Suprapubic skin (tissue), 4 donors: ENCODE data around the gene CCDC27.

Experiments
- POLR2A ChIP-seq, 2 donors: fragments of 450-650 bp; IDR thresholded peaks; one replicate each; pipeline ENCODE4 v1.6.1; 2017; ENCODE audit warnings: antibody characterized with exemption in 2 of 2, mild to moderate bottlenecking in 2 of 2, moderate library complexity in 2 of 2
- POLR2AphosphoS5 ChIP-seq, 3 donors: sonication (generic); formaldehyde crosslinking; IDR thresholded peaks; one replicate each; pipeline ENCODE4 v1.6.1; 2017; ENCODE audit warnings: antibody characterized with exemption in 3 of 3
- TF ChIP-seq, protein P1 (sequence below), 2 donors: fragments of 200-600 bp in 1 of 2; fragments of 450-650 bp in 1 of 2; sonication (generic) in 1 of 2; IDR thresholded peaks; one replicate each; pipeline ENCODE4 v1.5.1; 2016 to 2019; ENCODE audit warnings: antibody characterized with exemption in 2 of 2, mild to moderate bottlenecking in 1 of 2, moderate library complexity in 1 of 2

DNA sequence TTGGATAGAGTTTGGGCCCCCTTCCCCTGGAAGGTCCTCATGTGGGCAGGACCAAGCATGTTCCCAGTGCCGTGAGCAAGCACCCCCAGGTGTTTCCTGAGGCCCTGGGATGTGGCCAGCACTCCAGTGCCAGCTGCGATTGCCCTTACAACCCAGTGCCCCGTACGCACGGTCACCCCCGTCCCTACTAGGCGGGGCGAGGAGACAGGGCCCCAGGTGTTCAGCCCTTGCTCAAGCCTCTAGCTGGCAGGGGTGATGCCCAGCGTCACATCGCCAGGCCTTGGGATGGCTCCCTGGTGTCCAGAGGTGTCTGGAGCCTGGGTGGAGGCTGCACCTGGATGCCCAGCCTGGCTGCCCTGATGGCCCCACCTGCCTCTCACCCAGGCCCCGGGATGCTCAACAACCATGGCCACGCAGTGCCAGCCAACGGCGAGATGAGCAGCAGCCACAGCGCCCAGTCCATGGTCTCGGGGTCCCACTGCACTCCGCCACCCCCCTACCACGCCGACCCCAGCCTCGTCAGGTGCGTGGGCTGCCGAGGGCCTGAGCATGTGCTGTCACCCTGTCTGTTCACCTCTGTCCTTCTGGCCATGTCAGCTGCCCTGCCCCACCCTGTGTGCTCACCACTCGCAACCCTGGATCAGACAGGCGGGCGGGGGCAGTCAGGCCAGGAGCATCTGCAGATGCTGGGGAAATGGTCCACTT lies 21.6 kb upstream of the CCDC27 start:
- TF ChIP-seq, protein P1, sequence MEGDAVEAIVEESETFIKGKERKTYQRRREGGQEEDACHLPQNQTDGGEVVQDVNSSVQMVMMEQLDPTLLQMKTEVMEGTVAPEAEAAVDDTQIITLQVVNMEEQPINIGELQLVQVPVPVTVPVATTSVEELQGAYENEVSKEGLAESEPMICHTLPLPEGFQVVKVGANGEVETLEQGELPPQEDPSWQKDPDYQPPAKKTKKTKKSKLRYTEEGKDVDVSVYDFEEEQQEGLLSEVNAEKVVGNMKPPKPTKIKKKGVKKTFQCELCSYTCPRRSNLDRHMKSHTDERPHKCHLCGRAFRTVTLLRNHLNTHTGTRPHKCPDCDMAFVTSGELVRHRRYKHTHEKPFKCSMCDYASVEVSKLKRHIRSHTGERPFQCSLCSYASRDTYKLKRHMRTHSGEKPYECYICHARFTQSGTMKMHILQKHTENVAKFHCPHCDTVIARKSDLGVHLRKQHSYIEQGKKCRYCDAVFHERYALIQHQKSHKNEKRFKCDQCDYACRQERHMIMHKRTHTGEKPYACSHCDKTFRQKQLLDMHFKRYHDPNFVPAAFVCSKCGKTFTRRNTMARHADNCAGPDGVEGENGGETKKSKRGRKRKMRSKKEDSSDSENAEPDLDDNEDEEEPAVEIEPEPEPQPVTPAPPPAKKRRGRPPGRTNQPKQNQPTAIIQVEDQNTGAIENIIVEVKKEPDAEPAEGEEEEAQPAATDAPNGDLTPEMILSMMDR (IDR thresholded peaks at IDR 0.05) = no peak
- TF ChIP-seq POLR2A (IDR thresholded peaks at IDR 0.05) (no peak), POLR2AphosphoS5 (IDR thresholded peaks at IDR 0.05) (no peak)
